ENCODE measurements around the gene CALN1.

CALN1 gene

DNA sequence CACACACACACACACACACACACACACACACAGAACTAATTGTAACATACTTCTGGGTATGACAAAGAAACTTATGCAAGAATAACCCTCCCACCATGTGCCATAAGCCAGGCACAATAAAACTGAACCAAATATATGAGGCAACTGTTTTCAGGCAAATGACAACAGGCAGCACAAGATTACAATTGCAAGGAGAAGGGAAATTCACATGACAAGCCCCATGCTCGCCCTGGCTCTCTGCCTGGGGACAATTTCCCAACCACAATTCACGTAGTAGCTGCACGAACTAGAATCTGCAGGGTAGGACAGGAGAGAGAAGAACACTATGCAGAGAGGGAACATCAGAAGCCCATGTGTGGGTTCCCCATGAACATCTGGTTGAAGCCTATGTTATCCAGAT, 143.3 kb downstream of the CALN1 start:
- H3K27ac Mint-ChIP-seq = no peak overlapping the region
- DNase-seq = no peak
- H3K27me3 Mint-ChIP-seq (ENCODE audit: low read depth, poor library complexity) = peaks cover 2% of the 10 kb centered on the region
- H3K36me3 Mint-ChIP-seq (ENCODE audit: low read depth) = peaks cover 24% of the 10 kb centered on the region
- peaks cover 27% of the 10 kb centered on the region for H3K9me3 Mint-ChIP-seq
- no peak overlapping the region for H3K4me3 Mint-ChIP-seq
- TF ChIP-seq, protein P1, sequence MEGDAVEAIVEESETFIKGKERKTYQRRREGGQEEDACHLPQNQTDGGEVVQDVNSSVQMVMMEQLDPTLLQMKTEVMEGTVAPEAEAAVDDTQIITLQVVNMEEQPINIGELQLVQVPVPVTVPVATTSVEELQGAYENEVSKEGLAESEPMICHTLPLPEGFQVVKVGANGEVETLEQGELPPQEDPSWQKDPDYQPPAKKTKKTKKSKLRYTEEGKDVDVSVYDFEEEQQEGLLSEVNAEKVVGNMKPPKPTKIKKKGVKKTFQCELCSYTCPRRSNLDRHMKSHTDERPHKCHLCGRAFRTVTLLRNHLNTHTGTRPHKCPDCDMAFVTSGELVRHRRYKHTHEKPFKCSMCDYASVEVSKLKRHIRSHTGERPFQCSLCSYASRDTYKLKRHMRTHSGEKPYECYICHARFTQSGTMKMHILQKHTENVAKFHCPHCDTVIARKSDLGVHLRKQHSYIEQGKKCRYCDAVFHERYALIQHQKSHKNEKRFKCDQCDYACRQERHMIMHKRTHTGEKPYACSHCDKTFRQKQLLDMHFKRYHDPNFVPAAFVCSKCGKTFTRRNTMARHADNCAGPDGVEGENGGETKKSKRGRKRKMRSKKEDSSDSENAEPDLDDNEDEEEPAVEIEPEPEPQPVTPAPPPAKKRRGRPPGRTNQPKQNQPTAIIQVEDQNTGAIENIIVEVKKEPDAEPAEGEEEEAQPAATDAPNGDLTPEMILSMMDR (IDR thresholded peaks at IDR 0.05) = no peak
- peaks cover 12% of the 10 kb centered on the region for H3K4me1 Mint-ChIP-seq

GRCh38 chr7:72268090-72268489, 144.0 kb downstream of the CALN1 start:
- Mint-ChIP-seq H3K4me3 (no peak overlapping the region), H3K9me3 (peaks cover 27% of the 10 kb centered on the region), H3K27ac (no peak overlapping the region), H3K4me1 (peaks cover 12% of the 10 kb centered on the region), H3K36me3 (ENCODE audit: low read depth) (peaks cover 24% of the 10 kb centered on the region), H3K27me3 (ENCODE audit: low read depth, poor library complexity) (peaks cover 2% of the 10 kb centered on the region)
- no peak for DNase-seq
- TF ChIP-seq, protein P1 (IDR thresholded peaks at IDR 0.05) = no peak

DNA sequence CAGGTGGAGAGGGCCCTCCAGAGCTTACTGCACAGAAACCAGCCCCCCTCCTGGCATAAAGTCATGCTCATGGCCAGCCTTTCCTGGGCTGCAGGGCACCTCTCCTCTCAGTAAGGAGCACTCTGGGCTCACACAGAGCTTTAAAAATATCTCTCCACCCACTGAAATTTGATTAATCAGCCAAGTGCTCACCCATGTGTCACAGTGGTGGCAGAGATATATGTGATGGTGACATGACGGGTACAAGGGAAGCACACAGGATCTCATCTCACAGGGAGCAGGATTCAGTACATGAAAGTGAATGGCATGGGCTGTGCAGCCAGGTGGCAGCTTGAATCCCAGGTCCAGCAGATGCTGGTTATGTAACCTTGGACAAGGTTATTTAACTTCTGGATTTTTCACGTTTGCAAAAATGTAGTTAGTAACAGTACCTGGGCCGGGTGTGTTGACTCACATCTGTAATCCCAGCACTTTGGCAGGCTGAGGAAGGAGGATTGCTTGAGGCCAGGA, 144.8 kb downstream of the CALN1 start:
- peaks cover 24% of the 10 kb centered on the region for H3K9me3 Mint-ChIP-seq

DNA sequence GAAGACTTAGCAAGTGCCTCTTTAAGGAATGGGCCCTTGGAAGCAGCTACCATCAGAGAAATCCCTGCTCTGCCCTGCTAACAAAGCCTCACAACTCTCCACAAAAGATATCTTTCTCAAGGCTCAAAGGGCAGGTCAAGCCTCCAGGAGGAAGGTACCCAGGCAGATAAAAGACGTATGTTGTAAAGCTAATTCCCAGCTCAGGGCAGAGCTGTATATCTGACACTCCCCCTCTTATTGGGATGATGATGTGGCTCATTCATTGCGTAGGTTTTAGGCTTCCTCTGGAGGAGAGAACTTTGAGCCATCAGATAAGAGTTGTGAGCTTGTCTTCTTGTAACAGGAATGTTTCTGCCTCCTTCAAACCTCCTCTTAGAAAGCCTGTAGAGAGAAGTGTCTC, 145.4 kb downstream of the CALN1 start:
- H3K4me3 Mint-ChIP-seq = no peak overlapping the region
- peak overlapping the region; percentile 62 for H3K27ac Mint-ChIP-seq
- no peak for DNase-seq
- H3K9me3 Mint-ChIP-seq = peaks cover 24% of the 10 kb centered on the region
- peaks cover 2% of the 10 kb centered on the region for H3K27me3 Mint-ChIP-seq (ENCODE audit: low read depth, poor library complexity)
- peaks cover 24% of the 10 kb centered on the region for H3K36me3 Mint-ChIP-seq (ENCODE audit: low read depth)
- peaks cover 12% of the 10 kb centered on the region for H3K4me1 Mint-ChIP-seq
- TF ChIP-seq, protein P1 (IDR thresholded peaks at IDR 0.05) = no peak

More for the DNA sequence above, 144.8 kb downstream of the CALN1 start:
- Mint-ChIP-seq H3K27me3 (ENCODE audit: low read depth, poor library complexity) (peaks cover 2% of the 10 kb centered on the region), H3K36me3 (ENCODE audit: low read depth) (peaks cover 24% of the 10 kb centered on the region), H3K4me1 (peaks cover 12% of the 10 kb centered on the region), H3K4me3 (no peak overlapping the region), H3K27ac (peak overlapping the region; percentile 73)
- TF ChIP-seq, protein P1 (IDR thresholded peaks at IDR 0.05) = no peak
- no peak for DNase-seq

GRCh38 chr7:72265071-72265904, 146.8 kb downstream of the CALN1 start:
- H3K27ac Mint-ChIP-seq = no peak overlapping the region
- H3K9me3 Mint-ChIP-seq = peaks cover 13% of the 10 kb centered on the region
- TF ChIP-seq, protein P1 (IDR thresholded peaks at IDR 0.05) = no peak
- DNase-seq = no peak
- H3K4me1 Mint-ChIP-seq = peaks cover 12% of the 10 kb centered on the region
- no peak overlapping the region for H3K4me3 Mint-ChIP-seq
- H3K27me3 Mint-ChIP-seq (ENCODE audit: low read depth, poor library complexity) = peaks cover 2% of the 10 kb centered on the region
- H3K36me3 Mint-ChIP-seq (ENCODE audit: low read depth) = peaks cover 14% of the 10 kb centered on the region
